Endothelial cell of umbilical vein (primary cell): Measurements from ENCODE around the gene WNT8B.

Experiments
- CTCF ChIP-seq, 2 donors: IDR thresholded peaks; 1 replicate in 1 of 2; 2 replicates in 1 of 2; pipeline ENCODE4 v1.5.1; 2011; ENCODE audit warnings: low read length in 2 of 2, mild to moderate bottlenecking in 2 of 2, moderate library complexity in 2 of 2, control low read depth in 1 of 2, inconsistent platforms in 1 of 2, low read depth in 1 of 2; ENCODE audit not compliant: insufficient read depth in 1 of 2; ENCODE audit errors: extremely low read depth in 1 of 2
- EZH2 ChIP-seq: IDR thresholded peaks from 2 replicates; pipeline ENCODE4 v1.6.1; 2012; ENCODE audit warnings: borderline replicate concordance, low read depth, mild to moderate bottlenecking, moderate library complexity, low read length, inconsistent platforms; ENCODE audit not compliant: severe bottlenecking
- FOS ChIP-seq: IDR thresholded peaks from 2 replicates; pipeline ENCODE4 v1.6.1; 2011; ENCODE audit warnings: mild to moderate bottlenecking, low read length, moderate library complexity, borderline replicate concordance; ENCODE audit not compliant: insufficient read depth
- GATA2 ChIP-seq: IDR thresholded peaks from 2 replicates; pipeline ENCODE4 v1.7.0; 2011; ENCODE audit warnings: low read depth, mild to moderate bottlenecking, moderate library complexity, mixed read lengths, low read length; ENCODE audit not compliant: insufficient read length, insufficient read depth
- JUN ChIP-seq: IDR thresholded peaks from 2 replicates; pipeline ENCODE4 v1.6.1; 2011; ENCODE audit warnings: borderline replicate concordance, low read depth; ENCODE audit not compliant: insufficient read length, insufficient read depth
- MAX ChIP-seq: IDR thresholded peaks from 2 replicates; pipeline ENCODE4 v1.6.1; 2011; ENCODE audit not compliant: insufficient read depth, insufficient read length
- MYC ChIP-seq: IDR thresholded peaks from one replicate; pipeline ENCODE4 v1.6.1; 2011; ENCODE audit warnings: mild to moderate bottlenecking, low read depth, low read length
- POLR2A ChIP-seq: IDR thresholded peaks from 2 replicates; pipeline ENCODE4 v1.6.1; 2012; ENCODE audit warnings: low read depth, mild to moderate bottlenecking, control low read depth, low read length
- POLR2AphosphoS5 ChIP-seq: IDR thresholded peaks from 2 replicates; pipeline ENCODE4 v1.6.1; 2012; ENCODE audit warnings: low read depth, mild to moderate bottlenecking, control low read depth, low read length, moderate library complexity; ENCODE audit not compliant: insufficient read depth

- no peak for TF ChIP-seq CTCF (IDR thresholded peaks at IDR 0.05; ENCODE audit: extremely low read depth in 1 of 2, insufficient read depth in 1 of 2, low read depth in 1 of 2, low read length in 2 of 2)
- TF ChIP-seq FOS = no peak
- TF ChIP-seq MYC = no peak
- no peak for TF ChIP-seq POLR2AphosphoS5
- TF ChIP-seq POLR2A = no peak
- TF ChIP-seq MAX = no peak
- no peak for TF ChIP-seq EZH2
- no peak for TF ChIP-seq GATA2
- no peak for TF ChIP-seq JUN
These were observed 45.5 kb downstream of the WNT8B start for GRCh38 chr10:100508266-100508665.
